ENCODE results near the gene CSTF3.
"Not testable (repeated sequence)": the region's sequence is repeated elsewhere in the genome, so short reads cannot be mapped to it uniquely, and the experiment has no call there.

The CSTF3 gene

DNA sequence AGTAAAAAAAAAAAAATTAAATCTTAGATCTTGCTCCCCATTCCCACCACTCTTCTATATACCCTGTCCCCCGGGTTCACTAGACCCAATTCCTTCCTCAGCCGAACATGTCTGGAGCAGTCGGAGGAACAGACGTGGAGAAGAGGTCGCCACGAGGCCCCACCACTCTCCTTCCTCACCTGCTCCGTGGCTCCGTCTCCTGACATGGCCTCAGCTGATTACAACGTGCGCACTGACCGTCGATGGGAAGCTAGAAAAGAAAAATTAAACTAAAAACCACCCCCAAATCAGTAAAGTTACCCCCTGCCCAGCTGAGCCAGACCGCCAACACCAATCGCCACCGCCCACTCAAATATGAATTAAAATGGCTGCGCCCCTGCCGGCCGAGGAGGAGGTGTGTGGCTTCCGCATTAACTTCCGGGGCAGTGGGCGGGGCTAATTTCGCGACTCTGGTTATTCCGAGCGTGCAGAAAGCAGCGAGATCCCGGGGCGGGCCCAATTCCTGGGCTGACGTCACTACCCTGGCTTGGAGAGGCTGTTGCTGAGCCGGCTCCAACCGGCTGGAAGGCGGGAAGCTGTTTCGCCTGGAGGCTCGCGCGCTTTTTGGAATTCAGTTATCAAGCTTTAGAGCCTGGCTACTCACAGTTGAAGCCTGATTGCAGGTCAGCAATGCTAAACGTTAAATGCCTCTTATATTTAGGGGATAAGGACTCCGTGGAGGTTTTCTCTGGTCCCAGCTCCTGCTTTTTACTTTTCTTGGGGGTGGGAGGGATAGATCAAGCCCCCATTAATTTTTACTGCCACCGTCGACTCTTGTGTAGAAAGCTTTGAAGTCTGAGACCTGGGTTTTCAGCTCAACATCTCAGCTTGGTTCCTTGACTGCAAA is at the start of gene CSTF3:
Gene CSTF3, minus strand, starts transcription at position 361 of the 886 bp plus-strand sequence. Its CDS starts 155 bp downstream, at position 206.
- peak; percentile 97 for DNase-seq

GRCh38 chr11:33208150-33208549 is 46.9 kb upstream of the CSTF3 start:
- DNase-seq: no peak

DNA sequence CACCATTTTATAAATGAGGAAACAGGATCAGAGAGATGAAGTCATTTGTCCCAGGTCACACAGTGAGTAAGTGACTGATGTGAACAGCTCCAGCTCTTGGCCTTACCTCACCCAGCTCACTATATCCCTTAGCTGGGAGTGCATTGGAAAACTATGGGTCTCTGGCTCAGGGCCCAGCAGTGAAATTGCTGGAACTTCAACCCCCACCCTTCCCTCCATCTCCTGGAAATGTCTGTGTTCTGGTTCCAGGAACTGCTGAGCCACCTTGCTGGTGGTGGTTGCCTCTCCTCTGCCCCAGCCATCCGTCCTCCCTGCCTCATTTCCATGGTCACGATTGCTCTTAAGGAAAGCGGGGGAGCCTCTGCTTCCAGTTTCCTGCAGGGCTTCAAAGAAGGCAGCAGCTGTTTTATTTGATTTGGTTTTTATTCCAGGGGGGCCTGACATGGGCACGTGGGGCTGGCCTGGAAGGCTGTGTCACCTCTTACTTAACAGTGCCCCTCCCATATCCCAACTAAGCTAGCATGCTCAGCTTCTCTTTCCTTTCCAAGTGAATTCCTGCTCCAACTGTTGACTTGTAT is 46.2 kb upstream of the CSTF3 start:
- DNase-seq: no peak

DNA sequence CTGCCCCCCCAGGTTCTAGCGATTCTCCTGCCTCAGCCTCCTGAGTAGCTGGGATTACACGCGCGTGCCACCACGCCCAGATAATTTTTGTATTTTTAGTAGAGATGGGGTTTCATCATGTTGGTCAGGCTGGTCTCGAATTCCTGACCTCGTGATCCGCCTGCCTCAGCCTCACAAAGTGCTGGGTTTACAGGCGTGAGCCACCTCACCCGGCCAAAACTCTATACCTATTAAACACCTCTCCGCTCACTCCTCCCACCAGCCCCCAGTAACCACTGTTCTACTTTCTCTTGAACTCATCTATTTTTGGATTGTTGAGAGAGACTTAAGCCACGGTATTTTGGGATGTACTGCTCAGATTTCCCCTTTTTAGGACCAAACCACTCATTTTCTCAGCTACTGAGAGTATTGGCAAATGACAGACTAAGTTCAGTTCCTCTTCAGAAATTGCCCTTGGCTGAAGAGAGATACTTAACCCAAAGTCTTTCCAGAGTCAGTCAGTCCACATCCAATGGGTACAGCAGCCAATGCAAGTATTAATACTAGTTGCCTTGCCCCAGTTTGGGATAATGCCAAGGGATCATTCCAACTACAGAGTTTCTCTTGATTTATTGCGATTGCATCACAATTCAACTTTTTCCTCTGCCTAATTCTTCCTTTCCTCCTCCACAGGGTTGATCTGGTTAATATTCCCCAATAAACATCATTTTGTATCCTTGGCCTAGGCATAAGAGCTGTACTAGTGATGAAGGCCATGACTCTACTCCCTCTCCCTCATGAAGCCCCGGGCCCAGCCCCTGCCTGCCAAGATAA is 36.8 kb upstream of the CSTF3 start:
- DNase-seq: no peak

DNA sequence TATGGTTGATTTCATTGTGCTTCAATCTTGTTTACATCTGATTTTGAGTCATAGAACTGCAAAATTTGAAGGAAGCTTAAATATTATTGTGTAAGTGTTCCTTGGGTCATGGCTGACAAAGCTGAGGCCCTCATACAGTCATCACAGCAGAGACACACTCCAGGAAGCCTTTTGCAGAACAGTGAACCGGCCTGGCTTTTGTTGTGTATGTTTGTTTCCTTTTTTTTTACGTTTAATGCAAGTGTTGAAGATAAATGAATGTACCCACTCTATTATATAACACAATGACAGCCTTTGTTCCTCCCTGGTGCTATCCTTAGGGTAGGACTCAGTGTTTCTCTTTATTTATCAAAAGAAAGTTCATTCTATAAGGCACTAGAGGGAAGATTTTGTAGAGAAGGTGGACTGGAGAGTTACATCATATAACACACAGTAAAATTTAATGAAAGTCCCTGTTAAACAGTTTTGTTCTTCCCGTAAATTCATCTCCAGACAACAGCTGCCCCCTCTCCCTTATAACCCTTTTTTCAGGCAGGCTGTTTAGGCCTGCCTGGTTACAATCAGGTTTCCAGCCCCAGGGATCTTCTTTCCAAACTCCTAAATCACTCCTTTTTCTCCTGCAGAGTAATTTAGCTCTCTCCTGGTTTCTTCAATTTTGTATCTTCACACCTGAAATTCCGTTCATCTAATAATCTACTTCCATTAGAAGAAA is 34.3 kb upstream of the CSTF3 start:
- DNase-seq: no peak

GRCh38 chr11:33194455-33194854 is 33.2 kb upstream of the CSTF3 start:
- DNase-seq: no peak

GRCh38 chr11:33191467-33191866 is 30.2 kb upstream of the CSTF3 start:
- DNase-seq: no peak

- no peak for DNase-seq
These were observed 26.9 kb upstream of the CSTF3 start for GRCh38 chr11:33187998-33188722.

DNA sequence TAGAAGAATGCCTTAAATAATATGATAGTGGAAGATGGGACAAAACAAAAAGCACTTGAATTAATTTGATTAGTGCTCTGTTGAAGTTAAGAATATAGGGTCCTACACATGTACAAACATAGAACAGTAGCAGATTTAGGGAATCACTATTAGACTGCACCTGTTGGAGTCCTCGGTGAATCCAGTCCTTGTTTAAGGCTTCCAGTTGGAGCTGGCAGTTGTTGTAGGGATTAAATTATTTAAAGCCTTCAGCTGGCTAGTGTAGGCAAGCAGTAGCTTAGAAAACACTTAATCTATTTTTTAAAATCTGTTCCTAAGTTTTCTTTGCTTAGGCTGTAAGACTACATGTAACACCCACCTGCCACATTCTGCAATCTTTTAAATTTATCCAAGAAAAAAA is 24.5 kb upstream of the CSTF3 start:
- no peak for DNase-seq

- no peak for DNase-seq
These were observed 21.1 kb upstream of the CSTF3 start for GRCh38 chr11:33182246-33182878.

GRCh38 chr11:33179348-33179803 is 18.1 kb upstream of the CSTF3 start:
- no peak for DNase-seq

- no peak for DNase-seq
These were observed 17.3 kb upstream of the CSTF3 start for GRCh38 chr11:33178443-33179180.

GRCh38 chr11:33177676-33178336 is 16.5 kb upstream of the CSTF3 start:
- DNase-seq: no peak

DNA sequence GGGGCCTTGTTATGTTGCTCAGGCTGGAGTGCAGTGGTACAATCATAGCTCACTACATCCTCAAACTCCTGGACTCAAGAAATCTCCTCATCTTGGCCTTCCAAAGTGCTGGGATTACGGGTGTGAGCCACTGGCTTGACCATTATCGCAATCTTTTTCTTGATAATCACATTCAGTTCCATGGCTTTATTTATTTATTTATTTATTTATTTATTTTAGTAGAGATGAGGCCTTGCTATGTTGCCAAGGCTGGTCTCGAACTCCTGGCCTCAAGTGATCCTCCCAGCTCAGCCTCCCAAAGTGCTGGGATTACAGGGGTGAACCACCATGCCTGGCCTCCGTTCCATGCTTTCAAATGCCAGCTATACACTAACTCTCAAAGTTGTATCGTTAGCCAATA is 15.5 kb upstream of the CSTF3 start:
- not testable (repeated sequence) for DNase-seq

DNA sequence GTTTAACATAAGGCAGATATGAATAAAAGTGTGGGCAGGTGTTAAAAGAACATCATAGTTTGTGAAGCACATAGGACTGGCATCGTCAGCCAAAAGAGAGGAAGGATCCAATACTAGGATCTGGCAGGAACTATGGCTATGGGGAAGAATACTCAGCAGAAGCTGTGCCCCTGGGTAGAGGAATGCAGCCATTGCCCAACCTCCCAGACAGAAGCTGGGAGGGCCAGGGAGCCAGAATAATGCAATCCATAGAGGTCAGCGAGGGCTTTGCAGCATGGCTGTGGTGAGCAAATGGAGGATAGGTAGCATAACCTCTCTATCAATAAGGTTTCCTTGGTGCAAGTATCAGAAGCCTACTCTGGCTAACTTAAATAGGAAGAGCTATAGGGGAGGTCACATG is 11.7 kb upstream of the CSTF3 start:
- no peak for DNase-seq

- DNase-seq: no peak
These were observed 11.1 kb upstream of the CSTF3 start for GRCh38 chr11:33172345-33172744.

- no peak for DNase-seq
These were observed 10.0 kb upstream of the CSTF3 start for GRCh38 chr11:33171251-33171650.

GRCh38 chr11:33168709-33169200 is 7.5 kb upstream of the CSTF3 start:
- no peak for DNase-seq

GRCh38 chr11:33162831-33163230 is 1.6 kb upstream of the CSTF3 start:
- no peak for DNase-seq

DNA sequence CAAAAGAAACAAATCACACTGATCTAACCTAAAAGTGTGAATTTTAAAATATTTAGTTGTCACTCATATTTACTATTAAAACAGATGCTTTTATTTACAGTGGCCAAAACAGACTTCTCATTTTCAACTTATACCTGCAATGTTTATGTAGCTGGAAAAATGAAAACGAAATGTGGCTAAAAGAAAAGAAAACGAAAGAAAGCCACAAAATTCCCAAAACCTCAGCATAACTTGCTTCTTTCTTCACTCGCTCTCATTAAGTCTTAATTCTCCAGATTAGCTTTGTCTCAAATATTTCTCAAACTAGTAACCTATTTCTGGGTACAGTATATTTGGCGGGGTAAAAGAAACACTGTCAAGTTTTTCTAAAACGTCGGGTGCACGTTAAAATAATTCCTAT is 693 bp downstream of the CSTF3 start:
- no peak for DNase-seq

Data from T1000 (cell line).